NCI-H1930 (cell line): Measurements from ENCODE around the gene WDR54.
"Not testable (repeated sequence)": the region's sequence is repeated elsewhere in the genome, so short reads cannot be mapped to it uniquely, and the experiment has no call there.

Source experiments
- DNase-seq, 2 experiments: peaks; one replicate each; lab custom pipeline; 2025; lab: John Stamatoyannopoulos, UW

The WDR54 gene

DNA sequence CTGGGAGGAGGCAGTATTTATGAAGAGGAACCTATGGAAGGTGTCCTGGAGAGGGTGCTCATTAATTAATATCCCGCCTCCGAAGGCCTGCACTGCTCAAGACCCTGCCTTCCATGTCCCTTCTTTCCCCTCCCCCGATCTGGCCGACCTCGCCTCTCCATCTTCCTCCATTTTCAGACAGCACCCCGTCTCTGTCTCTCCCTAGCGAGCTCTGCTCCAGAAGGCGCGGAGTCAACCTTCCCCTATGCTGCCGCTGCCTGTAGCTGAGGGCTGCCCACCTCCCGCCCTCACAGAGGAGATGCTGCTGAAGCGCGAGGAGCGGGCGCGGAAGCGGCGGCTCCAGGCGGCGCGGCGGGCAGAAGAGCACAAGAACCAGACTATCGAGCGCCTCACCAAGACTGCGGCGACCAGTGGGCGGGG, 35.6 kb downstream of the WDR54 start:
- DNase-seq: no peak

- peak; percentile 70 to 74 for DNase-seq
These were observed 36.1 kb downstream of the WDR54 start for GRCh38 chr2:74457549-74458131.

DNA sequence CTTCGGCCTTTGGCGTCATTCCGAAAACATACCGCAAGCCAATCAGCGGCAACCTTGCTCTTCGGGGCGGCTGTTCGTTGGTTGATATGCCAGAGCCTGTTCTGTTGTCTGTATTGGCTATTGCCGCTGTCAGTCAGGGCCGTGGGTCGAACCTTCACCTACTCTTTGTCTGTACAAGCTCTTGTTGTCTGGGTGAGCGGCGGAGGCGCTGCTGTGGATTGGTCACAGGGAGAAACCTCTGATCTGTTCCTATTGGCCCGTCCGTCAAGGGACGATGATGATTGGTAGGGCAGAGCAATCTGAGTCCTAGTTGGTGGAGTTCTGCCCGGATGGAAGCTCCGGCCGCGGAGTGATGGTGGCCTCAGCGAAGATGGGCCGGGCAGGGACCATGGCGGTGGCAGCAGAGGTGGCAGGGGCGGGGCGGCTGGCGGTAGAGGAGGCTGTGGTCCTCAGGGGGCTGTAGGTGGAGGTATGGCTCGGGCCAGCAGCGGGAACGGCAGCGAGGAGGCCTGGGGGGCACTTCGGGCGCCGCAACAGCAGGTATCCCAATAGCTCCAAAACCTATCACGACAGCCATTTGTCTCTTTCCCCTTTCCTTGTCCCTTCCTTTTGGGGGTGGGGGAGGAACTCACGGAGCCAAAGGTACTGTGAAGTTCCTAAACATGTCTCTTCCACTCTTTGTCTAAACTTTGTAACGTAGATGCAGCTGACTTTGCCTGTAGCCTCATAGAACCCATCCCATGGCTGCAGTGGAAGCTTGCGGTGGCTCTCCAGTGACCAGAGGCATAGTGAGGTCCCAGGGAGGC, 36.8 kb downstream of the WDR54 start, which contains the start of gene WBP1:
Gene WBP1 (plus strand): TSS at position 307 of the 806 bp plus-strand sequence. CDS start 165 bp downstream, at position 472.
- peak; percentile 99 for DNase-seq

- no peak for DNase-seq
These were observed 37.4 kb downstream of the WDR54 start for GRCh38 chr2:74458938-74459363.

GRCh38 chr2:74459503-74460118, 38.1 kb downstream of the WDR54 start:
- DNase-seq: not testable (repeated sequence)

GRCh38 chr2:74460187-74460586, 38.7 kb downstream of the WDR54 start:
- not testable (repeated sequence) for DNase-seq

DNA sequence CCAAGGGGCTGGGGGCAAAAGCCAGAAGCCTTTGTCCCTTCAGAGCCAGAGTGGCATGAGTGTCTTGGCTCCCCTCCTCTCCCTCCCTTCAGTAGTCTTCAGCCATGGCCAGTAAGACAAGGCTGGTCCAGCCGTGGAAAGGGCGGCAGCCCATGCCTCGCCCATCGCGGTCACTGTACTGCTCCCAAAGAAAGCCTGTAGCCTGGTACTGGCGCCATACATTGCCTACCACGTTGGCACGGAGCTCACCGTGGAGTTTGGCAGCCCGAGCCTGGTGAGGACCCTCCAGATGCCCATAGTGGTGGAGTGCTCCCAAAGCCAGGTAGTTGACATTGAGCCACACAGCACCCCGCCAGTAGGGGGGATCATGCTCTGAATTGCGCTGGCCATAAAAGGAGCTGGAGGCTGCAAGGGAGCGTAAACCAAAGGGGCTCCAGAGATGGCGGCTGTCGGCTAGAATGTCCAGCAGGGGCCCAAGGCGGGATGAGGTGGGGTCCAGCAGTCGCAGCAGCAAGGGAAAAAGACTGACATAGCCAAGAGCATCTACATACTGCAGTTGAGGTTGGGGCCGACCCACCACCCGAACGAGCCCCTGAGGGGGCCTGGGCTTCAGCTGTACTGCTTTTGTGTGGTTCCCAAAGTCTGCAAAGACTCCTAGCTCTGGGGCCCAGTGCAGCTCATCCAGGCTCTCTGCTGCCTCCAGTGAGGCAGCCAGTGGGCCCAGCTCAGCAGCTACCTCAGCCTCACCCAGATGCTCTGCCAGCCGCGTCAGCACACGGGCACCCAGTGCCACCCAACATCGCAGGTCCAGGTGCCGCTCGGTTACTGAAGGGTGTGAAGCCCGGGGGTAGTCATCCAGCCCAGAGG, 39.9 kb downstream of the WDR54 start:
- no peak for DNase-seq

- no peak for DNase-seq
These were observed 40.7 kb downstream of the WDR54 start for GRCh38 chr2:74462054-74462785.

DNA sequence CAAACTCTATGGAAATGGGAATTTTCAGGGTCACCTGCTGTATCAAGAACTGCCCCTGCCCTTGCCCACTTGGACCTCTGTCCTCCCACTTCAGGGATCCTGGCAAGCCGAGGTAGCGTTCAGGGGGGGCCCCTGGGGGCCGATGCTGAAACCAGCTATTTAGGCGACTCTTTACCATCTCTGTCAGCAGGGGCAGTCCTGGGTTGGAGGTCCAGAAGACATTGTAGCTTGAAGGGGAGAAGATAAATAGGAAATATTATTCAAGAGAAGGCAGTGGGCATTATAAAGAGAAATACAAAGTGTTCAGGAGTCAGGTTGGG, 41.2 kb downstream of the WDR54 start:
- DNase-seq: no peak

DNA sequence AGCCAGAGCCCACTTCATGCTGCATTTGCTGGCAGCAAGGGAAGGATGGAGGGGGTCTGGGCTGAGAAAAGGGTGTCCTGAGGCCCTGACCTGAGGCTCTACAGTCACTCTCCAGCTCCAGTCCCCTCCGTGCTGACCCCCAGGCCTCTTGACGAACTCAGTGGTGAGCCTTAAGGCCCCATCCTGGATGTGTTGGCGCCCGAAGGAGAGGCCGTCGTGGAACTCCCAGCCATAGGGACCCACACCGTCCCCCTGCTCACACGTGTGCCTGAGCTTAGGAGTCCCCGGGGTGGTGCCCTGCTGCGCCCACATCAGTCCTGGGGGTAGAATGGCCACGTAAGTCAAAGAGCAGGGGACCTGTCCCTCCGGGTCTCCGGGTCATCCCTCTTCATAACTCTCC, 42.9 kb downstream of the WDR54 start:
- no peak for DNase-seq

- DNase-seq: not testable (repeated sequence)
These were observed 49.2 kb downstream of the WDR54 start for GRCh38 chr2:74470742-74471141.

- no peak for DNase-seq
These were observed 50.0 kb downstream of the WDR54 start for GRCh38 chr2:74471332-74472065.

GRCh38 chr2:74472086-74472944, 50.8 kb downstream of the WDR54 start, which contains the start of gene MRPL53:
MRPL53 (minus strand) TSS chr2:74472680; CDS start chr2:74472660, 20 bp downstream.
- DNase-seq: peak; percentile 91 to 92

GRCh38 chr2:74472945-74473258, 51.4 kb downstream of the WDR54 start:
- DNase-seq: no peak

- DNase-seq: no peak
These were observed 53.0 kb downstream of the WDR54 start for GRCh38 chr2:74474481-74474880.

DNA sequence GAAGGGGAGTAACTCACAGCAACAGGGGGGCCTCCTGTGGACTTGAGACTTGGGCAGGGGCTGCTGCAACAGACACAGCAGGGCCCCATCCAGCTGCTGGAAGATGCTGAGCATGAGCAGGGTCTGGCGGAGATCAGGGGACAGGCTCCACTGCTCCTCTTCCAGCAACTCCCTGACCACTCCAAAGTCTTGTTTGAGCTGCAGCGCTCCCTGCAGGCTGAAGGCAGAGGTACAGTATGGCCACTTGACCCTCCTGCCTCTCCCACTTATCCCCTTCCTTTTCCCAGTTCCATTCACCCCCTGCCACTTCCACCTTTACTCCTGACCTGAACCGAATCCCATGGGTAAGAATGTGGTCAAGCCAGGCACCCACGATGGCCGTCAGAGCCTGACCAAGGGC, 53.4 kb downstream of the WDR54 start:
- DNase-seq: no peak
